Astrocyte (in vitro differentiated cells and primary cell): Measurements from ENCODE around the gene COL4A4.

ENCODE experiments used
- CTCF ChIP-seq: IDR thresholded peaks from 2 replicates; pipeline ENCODE4 v1.5.1; 2011; ENCODE audit warnings: low read depth, mild to moderate bottlenecking, inconsistent platforms, low read length, moderate library complexity; ENCODE audit not compliant: insufficient read depth
- EZH2 ChIP-seq: IDR thresholded peaks from 2 replicates; pipeline ENCODE4 v1.6.1; 2012; ENCODE audit warnings: mild to moderate bottlenecking, low read length, inconsistent platforms; ENCODE audit not compliant: insufficient read depth

- TF ChIP-seq CTCF (no peak), EZH2 (no peak)
Observed at GRCh38 chr2:227132986-227133385, 31.0 kb downstream of the COL4A4 start.
